Hippocampal formation (tissue), 2 donors: ENCODE results near the gene OVCH2.
"Not testable (repeated sequence)": the region's sequence is repeated elsewhere in the genome, so short reads cannot be mapped to it uniquely, and the experiment has no call there.

Experiments used
- DNase-seq, 2 donors: peaks; one replicate each; lab custom pipeline; 2025; lab: John Stamatoyannopoulos, UW

The OVCH2 gene, protein sequence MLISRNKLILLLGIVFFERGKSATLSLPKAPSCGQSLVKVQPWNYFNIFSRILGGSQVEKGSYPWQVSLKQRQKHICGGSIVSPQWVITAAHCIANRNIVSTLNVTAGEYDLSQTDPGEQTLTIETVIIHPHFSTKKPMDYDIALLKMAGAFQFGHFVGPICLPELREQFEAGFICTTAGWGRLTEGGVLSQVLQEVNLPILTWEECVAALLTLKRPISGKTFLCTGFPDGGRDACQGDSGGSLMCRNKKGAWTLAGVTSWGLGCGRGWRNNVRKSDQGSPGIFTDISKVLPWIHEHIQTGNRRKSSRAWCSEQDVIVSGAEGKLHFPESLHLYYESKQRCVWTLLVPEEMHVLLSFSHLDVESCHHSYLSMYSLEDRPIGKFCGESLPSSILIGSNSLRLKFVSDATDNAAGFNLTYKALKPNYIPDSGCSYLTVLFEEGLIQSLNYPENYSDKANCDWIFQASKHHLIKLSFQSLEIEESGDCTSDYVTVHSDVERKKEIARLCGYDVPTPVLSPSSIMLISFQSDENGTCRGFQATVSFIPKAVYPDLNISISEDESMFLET

DNA sequence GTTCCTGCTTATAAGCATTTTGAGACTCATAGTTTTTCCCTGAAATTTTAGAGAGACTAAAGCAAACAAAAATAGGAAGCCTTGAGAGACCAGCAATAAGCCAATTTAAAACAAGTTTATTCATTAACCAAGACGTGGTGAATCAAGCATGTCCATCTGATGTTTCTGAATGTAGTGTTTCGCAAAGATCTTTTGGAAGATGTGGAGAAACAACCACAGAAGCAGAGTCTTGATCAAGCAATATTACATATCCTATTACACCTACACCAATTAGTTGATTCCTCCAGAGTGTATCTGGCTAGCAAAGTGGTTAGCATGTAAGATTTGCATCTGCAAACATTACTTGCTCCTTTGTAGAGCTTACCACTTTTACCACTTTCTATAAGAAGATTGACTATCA, at the start of gene OVCH2:
Gene OVCH2 (minus strand): TSS at position 101 of the 400 bp plus-strand sequence. CDS start 83 bp downstream, at position 18.
- DNase-seq = no peak

DNA sequence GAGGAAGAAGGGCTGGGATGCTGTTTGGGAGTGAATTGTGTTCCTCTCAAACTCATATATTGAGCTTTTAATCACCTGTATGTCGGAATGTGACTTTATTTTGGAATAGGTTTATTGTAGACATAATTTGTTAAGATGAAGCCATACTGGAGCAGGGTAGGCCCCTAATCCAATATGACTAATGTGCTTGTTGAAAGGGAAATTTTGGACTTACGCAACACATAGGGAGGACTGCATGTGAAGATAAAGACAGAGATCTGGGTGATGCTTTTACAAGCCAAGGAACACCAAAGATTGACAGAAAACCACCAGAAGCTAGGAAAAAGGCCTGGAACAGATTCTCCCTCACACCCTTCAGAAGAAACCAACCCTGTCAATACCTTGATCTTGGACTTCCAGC, 43.2 kb upstream of the OVCH2 start:
- no peak for DNase-seq

DNA sequence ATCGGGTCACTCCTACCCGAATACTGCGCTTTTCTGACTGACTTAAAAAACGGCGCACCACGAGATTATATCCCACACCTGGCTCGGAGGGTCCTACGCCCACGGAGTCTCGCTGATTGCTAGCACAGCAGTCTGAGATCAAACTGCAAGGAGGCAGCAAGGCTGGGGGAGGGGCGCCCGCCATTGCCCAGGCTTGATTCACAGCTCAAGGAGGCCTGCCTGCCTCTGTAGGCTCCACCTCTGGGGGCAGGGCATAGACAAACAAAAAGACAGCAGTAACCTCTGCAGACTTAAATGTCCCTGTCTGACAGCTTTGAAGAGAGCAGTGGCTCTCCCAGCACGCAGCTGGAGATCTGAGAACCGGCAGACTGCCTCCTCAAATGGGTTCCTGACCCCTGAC, 28.5 kb upstream of the OVCH2 start:
- DNase-seq = not testable (repeated sequence)

DNA sequence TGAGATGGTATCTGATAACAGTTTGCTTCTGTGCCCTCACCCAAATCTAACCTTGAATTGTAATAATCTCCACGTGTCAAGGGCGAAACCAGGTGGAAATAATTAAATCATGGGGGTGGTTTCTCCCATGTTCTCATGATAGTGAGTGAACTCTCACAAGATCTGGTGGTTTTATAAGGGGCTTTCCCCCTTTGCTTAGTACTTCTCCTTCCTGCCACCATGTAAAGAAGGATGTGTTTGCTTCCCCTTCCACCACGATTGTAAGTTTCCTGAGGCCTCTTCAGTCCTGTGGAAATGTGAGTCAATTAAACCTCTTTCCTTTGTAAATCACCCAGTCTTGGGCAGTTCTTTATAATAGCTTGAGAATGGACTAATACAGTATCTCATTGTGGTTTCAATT, 8.5 kb upstream of the OVCH2 start:
- no peak for DNase-seq

DNA sequence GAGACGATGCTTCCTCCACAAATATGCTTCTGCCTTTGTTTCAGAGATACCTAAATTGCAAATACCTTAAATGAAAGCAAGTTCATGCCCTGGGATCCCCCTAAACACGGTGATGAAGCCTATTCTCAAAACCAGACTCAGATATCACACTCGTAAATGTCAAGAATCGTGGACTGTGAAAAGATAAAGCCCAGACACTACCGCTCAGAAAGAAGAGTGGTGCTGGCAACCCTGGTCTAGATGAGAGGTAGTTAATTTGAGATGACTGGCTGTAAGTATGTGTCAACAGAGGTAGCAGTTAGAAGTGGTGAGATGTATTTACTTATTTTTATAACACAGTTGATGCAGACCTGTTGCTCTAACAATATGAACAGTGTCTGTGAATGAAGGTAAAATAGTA, 2.5 kb downstream of the OVCH2 start:
- no peak for DNase-seq

DNA sequence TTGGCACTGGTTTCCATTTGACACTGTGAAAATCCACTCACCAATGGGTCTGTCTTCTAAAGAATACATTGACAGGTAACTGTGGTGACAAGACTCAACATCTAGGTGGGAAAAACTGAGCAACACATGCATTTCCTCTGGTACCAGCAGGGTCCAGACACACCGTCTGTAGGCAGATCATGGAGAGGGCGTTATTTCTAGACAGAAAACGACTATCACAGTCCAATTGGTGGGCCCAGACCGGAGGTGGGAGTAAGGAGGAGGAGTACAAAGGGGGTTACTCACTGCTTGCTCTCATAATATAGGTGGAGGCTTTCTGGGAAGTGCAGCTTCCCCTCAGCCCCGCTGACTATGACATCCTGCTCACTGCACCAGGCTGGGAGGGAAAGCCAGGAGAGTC, 9.9 kb downstream of the OVCH2 start:
- no peak for DNase-seq

DNA sequence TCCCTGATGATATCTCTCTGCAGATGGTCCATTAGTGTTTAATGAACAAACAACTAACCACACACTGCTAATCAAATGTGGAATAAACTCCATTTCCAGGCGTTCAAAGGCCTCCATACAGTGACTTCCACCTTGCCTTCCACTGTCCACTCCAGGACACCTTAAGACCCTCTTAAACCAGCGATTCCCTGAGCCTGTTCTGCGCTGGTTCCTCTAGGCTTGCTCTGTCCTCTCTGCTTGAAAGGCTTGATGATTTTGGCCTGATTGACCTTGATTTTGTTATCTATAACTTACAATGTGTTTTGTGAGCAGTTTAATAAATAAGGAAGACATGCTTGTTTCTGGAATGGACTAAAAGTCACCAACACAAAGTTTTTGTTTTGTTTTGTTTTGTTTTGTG, 12.0 kb downstream of the OVCH2 start:
- no peak for DNase-seq

DNA sequence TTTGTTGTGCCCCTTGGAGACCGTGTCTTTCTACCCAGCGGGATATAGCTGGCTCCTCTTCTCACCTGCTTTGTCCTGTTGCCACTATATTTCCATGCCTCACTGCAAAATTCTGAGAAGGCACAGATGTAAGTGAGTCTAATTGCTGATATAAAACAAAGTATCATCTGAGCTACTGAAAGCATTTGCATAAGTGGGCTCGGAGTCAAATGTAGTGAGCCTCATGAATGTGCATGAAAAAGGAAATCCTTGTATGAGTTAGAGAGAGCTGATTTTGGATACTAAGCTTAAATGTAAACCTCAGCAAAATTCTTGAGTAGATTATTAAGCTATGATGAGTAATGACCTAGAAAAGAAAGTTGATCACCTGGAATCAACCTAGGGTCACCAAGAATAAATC, 13.9 kb downstream of the OVCH2 start:
- no peak for DNase-seq

DNA sequence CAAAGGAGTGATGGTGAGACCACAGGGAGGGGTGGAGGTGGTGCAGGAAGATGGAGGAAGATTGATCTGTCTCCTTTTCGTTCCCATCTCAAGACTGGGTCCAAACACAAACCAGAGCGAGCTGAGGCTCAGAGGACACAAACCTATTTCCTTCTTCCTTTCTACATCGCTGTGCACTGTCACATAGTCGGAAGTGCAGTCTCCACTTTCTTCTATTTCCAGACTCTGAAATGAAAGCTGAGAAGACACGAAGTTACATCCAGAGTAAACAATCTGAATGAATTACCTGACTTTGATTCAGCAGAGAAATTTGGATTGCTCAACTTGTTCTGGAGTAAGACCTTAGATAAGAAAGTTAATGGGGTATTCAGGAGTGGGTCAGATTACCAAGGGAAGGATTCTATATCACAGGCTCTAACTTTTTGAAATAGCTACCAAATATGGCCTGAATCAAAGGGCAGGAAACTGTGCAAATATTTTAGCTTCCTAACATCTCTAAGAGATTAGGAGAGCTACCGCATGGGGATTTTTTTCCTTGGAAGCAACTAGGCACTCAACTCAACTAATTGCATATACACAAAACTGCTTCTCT, 14.4 kb downstream of the OVCH2 start:
- no peak for DNase-seq

DNA sequence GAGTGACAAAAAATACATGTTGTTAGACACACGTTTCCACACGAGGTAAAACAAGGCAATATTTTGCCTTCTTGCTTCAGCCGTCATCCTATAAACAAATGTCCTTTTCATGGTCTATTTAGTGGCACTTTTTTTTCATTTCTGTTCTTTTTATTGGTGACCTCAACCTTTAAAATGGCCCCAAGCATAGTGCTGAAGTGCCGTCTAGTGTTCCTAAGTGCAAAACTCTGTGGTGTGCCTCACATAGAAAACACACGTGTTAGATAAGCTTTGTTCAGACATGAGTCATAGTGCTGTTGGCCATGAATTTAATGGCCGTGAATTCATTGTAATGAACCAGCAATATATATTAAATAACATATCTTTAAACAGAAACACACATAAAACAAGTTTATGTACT, 15.6 kb downstream of the OVCH2 start:
- peak in 1 of 2 donors; percentile 21 for DNase-seq

DNA sequence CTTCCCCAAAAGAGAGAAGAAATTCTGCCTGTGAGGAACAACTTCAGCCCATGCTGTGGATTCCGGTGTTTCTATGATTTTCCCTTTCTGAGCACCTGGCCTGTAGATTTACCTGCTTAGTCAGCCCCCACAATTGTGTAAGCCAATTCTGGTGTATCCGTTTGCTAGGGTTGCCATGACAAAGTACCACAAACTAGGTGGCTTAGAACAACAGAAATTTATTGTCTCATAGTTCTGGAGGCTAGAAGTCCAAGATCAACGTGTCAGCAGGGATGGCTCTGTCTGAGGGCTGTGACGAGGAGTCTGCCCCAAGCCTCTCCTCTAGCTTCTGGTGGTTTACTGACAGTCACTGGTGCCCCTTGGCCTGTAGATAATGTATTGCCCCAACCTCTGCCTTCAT, 17.0 kb downstream of the OVCH2 start:
- DNase-seq = no peak

DNA sequence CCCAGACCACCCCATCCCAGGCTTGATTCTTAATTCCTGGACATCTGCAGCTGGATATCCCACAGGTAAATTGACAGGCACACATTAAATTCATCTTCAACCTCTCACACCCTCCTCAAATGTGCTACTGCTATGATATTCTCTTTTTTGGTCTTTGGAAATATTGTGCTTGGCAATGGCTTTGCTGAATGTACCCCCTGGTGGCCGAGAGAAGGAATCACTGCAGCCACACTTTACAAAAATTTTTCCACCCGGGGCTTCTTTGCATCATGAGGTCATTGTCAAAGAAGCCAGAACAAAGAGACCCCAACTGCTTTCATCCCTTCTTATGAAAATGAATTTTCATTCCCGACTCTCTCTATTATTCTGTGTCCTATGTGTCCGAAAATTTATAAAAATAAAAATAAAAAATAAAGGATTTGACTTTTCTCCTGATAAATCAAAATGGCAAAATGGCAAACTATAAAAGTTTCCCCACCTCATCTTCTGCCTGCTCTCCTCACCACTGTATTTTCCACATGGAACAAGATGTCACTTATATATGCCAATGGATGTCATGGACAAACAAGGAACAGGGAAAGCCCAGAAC, 17.9 kb downstream of the OVCH2 start:
- peak in 1 of 2 donors; percentile 62 for DNase-seq

DNA sequence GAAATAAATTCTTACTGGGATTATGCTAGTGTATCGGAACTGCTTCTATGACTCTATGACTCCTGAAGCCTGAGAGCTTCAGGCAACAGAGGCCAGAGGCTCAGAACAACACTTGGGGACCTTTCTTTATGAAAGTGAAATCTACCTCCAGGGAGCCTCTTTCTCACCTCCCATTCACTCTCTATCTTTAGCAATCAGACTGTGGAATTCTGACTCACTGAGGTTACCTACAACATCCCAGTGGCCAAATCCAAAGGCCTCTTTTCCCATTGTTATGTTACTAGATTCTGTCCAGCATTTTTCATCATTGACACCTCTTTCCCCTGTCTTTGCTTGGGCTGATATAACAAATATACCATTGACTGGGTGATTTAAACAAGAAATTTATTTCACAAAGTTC, 18.9 kb downstream of the OVCH2 start:
- no peak for DNase-seq

DNA sequence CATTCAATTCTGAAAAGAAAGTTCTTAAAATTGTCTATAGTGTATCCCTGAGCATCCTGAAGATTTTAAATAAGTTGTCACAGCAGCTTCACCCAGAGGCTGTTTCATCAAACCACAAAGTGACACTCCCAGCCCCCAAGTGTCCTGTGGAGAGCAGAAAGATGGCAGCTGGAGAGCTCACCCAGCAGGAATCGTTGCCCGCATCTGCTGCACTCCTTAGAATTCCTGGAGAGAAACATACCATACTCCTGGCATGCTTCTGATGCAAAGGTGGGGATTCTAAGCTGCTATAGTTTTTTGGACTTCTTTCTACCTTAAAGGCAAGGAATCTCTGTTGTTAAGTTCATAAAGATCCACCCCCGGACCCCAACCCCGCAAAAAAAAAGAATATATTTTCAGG, 19.5 kb downstream of the OVCH2 start:
- DNase-seq = no peak

DNA sequence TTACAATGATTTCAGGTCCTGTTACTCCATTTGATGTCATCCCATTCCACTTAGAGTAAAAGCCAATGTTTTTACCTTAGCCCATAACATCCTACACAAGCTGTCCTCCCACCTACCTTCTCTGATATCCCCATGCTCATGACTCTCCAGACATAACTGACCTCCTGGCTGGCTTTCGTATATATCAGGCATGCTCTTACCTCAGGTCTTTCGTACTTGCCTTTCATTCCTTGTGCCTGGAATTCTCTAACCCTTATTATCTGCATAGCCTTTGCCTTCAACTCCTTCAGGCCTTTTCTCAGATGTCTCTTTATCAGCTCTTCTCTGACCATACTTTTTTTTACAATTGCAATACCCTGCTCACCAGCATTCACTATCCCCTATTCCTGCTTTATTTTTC, 22.7 kb downstream of the OVCH2 start:
- no peak for DNase-seq

DNA sequence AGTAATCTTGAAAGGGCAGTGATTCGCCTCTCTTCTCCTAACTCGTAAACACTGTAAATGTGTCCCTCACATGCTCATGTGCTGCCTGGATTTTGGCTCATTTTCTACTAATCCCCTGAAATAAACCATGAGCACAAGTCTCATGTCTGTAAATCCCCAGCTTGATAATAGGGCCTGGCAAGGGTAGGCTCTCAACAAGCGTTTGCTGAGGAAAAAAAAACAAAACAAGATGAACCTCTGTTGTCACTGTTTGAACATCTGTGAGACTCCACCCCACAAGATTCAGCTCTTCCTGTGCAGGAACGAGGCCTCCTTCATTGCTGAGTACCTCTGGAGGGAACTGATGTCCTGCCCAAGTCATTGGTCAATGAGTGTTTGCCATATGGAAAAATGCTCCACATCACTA, 28.5 kb downstream of the OVCH2 start:
- DNase-seq = no peak

DNA sequence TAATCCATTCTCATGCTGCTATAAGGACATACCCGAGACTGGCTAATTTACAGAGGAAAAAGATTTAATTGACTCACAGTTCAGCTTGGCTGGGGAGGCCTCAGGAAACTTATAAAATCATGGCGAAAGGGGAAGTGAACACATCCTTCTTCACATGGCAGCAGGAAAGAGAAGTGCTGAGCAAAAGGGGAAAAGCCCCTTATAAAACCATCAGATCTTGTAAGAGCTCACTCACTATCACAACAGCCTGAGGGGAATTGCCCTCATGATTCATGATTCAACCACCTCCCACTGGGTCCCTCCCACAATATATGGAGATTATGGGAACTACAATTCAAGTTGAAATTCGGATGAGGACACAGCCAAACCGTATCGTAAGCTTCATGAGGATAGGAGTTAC, 29.2 kb downstream of the OVCH2 start:
- DNase-seq = no peak

DNA sequence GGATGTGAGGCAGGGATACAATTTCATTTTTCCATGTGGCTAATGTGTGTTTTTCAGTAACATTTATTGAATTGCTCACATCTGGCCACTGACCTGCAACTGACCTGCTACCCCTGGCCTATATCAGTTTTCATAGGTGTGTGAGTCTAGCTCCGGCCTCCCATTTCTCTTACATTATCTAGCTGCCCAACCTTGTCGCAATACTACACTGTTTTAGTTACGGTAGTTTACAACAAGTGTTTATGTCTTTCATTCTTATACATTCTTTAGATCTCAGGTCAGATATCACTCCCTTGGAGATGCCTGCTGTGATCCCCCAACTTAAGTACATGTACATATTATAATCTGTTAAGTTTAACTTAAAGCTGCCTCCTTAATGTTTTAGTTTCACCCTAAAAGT, 30.6 kb downstream of the OVCH2 start:
- no peak for DNase-seq

DNA sequence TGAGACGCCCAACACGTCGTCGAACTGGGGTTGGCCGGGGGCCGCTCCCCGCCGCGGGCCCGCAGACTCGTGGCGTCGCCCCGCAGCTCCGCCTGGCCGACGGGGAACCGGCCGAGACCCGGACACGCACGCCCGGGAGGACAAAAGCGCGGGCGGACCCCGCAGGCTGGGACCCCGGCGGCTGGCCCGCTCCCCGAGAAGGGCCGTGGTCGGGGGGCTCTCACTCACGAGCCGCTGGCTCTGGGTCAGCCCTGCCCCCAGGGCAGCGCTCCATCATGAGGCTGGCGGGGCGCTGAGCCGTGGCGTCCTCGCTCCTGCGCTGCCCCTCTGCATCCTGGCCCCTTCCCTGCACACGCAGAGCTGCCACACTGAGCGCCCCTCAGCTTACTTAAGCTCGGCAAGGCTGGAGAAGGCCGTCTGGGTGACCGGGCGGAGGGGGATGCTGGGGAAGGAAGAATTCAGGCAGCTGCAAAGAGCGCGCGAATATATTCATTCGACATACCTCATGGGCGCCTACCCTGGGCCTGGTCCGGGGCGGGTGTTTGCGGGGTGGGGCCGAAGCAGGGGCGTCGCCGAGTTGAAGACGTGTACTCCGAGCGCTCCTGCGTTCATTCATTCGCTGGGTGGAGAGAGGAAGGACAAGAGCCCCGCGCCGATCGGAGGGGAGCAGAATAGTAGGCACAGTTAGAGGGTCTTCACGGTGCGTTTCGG, 32.4 kb downstream of the OVCH2 start:
- no peak for DNase-seq

DNA sequence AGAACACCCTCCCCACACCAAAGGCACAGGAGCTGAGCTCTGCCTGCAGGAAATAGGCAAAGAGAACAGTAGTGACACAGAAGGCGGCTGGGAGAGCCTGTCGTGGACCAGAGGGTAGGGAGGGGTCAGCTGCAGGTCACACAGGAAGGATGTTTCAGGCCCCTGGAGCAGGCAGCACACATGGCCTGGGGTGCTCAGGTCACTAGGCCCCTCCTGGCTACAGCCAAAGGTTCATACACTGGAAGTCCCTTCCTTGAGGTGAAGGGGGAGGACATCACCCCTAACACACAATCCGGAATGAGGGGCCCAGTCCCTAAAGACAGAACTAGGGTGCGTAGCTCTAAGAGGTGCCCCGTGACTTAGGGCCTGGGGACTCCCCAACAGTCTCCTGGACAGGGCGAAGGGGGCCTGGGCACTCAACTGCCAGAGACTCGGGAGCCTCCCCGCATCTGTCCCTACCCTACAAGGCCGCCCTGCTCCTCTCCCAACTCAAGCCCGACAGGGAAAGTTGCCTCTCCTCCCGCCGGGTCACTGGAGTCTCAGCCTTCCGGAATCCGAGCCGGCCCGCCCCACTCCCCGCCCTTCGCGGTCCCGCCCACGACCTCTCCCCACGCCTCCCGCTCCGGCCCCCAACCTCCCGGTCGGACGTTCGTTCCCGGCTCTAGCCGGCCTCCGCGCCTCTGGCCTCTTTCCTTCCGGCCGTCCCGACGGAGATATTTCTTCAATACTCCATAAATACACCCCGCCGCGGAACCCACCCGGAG, 33.1 kb downstream of the OVCH2 start, which contains the start of gene CYB5R2:
Gene CYB5R2 (minus strand): TSS at position 541 of the 764 bp plus-strand sequence. CDS start 675 bp downstream, outside the sequence.
- peak; percentile 16 to 61 for DNase-seq

DNA sequence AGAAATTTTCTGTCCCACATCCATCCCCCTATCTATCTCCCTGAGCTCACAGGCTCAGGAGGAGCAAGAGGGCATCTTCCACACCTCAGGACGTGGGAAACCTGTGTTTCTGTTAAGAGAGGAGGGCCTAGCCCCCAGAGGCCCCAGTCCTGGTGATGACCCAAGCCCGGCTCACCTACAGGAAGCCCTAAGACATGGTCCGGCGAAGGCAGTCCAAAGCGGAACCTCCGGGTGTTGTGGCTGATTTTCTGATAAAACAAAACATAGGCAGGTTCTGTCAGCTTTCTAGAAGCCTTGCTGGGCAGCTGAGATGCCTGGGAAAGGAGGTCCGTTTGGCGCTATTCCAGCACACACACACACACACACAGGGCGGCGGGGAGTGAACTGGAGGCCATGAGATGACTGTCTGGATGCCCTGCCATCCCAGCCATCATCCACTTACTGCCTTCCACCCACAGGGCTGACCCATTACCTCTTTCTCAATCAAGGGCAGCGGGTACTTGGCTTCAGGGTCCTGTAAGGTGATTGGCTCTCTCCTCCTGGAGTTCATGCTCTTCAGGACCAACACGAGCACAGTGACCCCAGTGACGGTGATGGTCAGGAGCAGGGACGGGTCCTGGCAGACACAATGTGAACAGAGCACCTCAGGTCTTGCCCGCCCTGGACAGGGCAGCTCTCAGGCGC, 33.9 kb downstream of the OVCH2 start:
- DNase-seq = no peak
